ENCODE results near the gene RND2. TPM values are rescaled to one million over a fixed set of nuclear protein-coding genes. Genes with fewer than 3 reads are reported as not detected.

RND2 gene
- total RNA-seq, 1 donor from 2014 or later, result under 0.01 TPM

- no peaks in the 10 kb centered on the region for H3K36me3 ChIP-seq (ENCODE audit: control insufficient read depth, insufficient read depth, low read length)
- peak overlapping the region; percentile 19 for H3K4me3 ChIP-seq (ENCODE audit: low read depth, low read length)
- FAIRE-seq (no peak), DNase-seq (ENCODE audit: low read depth) (no peak)
- H3K27me3 ChIP-seq (ENCODE audit: control insufficient read depth, insufficient read depth, low read length), result no peaks in the 10 kb centered on the region
- TF ChIP-seq CTCF (IDR thresholded peaks at IDR 0.05; ENCODE audit: insufficient read depth, low read length, severe bottlenecking), result no peak
Observed at GRCh38 chr17:43025290-43025657, 243 bp downstream of the RND2 start.

GRCh38 chr17:43025766-43026537 is 921 bp downstream of the RND2 start:
- no peaks in the 10 kb centered on the region for H3K36me3 ChIP-seq (ENCODE audit: control insufficient read depth, insufficient read depth, low read length)
- DNase-seq (ENCODE audit: low read depth) (no peak), FAIRE-seq (no peak)
- no peak for TF ChIP-seq CTCF (IDR thresholded peaks at IDR 0.05; ENCODE audit: insufficient read depth, low read length, severe bottlenecking)
- no peaks in the 10 kb centered on the region for H3K27me3 ChIP-seq (ENCODE audit: control insufficient read depth, insufficient read depth, low read length)
- H3K4me3 ChIP-seq (ENCODE audit: low read depth, low read length), result no peak overlapping the region

GRCh38 chr17:43026595-43026994 is 1.6 kb downstream of the RND2 start:
- Histone ChIP-seq H3K36me3 (ENCODE audit: control insufficient read depth, insufficient read depth, low read length) (no peaks in the 10 kb centered on the region), H3K27me3 (ENCODE audit: control insufficient read depth, insufficient read depth, low read length) (no peaks in the 10 kb centered on the region), H3K4me3 (ENCODE audit: low read depth, low read length) (no peak overlapping the region)
- no peak for DNase-seq (ENCODE audit: low read depth)
- FAIRE-seq, result no peak
- no peak for TF ChIP-seq CTCF (IDR thresholded peaks at IDR 0.05; ENCODE audit: insufficient read depth, low read length, severe bottlenecking)

GRCh38 chr17:43027091-43028032 is 2.3 kb downstream of the RND2 start:
- H3K27me3 ChIP-seq (ENCODE audit: control insufficient read depth, insufficient read depth, low read length), result no peaks in the 10 kb centered on the region
- no peaks in the 10 kb centered on the region for H3K36me3 ChIP-seq (ENCODE audit: control insufficient read depth, insufficient read depth, low read length)
- no peak for FAIRE-seq
- no peak overlapping the region for H3K4me3 ChIP-seq (ENCODE audit: low read depth, low read length)
- TF ChIP-seq CTCF (IDR thresholded peaks at IDR 0.05; ENCODE audit: insufficient read depth, low read length, severe bottlenecking), result no peak
- DNase-seq (ENCODE audit: low read depth), result no peak

DNA sequence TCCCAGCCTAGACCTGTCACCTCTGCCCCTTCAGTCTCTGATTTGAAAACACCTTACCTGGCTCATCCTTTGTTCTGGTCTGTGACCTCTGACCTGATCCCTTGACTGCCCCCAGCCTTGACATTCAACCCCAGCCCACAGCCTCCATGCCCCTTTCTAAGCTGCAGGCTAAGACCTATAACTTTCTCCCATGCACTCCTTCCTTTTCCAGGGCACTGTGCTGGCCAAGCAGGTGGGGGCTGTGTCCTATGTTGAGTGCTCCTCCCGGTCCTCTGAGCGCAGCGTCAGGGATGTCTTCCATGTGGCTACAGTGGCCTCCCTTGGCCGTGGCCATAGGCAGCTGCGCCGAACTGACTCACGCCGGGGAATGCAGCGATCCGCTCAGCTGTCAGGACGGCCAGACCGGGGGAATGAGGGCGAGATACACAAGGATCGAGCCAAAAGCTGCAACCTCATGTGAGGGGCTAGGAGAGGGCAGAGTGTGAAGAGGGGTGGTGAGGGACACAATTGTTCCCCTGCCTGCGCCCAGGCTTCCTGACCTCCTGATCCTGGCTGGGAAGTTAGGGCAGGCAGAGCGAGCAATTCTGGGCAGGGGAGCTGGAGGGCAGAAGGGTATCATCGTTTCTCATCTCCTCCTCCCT is 3.3 kb downstream of the RND2 start:
- FAIRE-seq, result no peak
- TF ChIP-seq CTCF (IDR thresholded peaks at IDR 0.05; ENCODE audit: insufficient read depth, low read length, severe bottlenecking), result no peak
- Histone ChIP-seq H3K4me3 (ENCODE audit: low read depth, low read length) (no peak overlapping the region), H3K36me3 (ENCODE audit: control insufficient read depth, insufficient read depth, low read length) (no peaks in the 10 kb centered on the region), H3K27me3 (ENCODE audit: control insufficient read depth, insufficient read depth, low read length) (no peaks in the 10 kb centered on the region)
- DNase-seq (ENCODE audit: low read depth), result no peak
